NB4 (cell line): ENCODE data around the gene TMEM198.

Experiments used
- CTCF ChIP-seq: IDR thresholded peaks from one replicate; pipeline ENCODE4 v1.5.1; 2012; ENCODE audit warnings: low read depth, low read length
- MYC ChIP-seq: IDR thresholded peaks from 2 replicates; pipeline ENCODE4 v1.6.1; 2011; ENCODE audit warnings: low read depth, low read length
- POLR2A ChIP-seq: IDR thresholded peaks from 2 replicates; pipeline ENCODE4 v1.6.1; 2011; ENCODE audit warnings: mild to moderate bottlenecking; ENCODE audit not compliant: insufficient read length; ENCODE audit errors: extremely low read depth

GRCh38 chr2:219598308-219599078, 54.7 kb downstream of the TMEM198 start:
- TF ChIP-seq POLR2A: no peak
- TF ChIP-seq MYC: no peak
- no peak for TF ChIP-seq CTCF
